Frontal cortex (tissue), 4 donors: ENCODE data around the gene EIF2AK2. TPM values are rescaled to one million over a fixed set of nuclear protein-coding genes. Genes with fewer than 3 reads are reported as not detected.

Experiments
- DNase-seq, 2 donors: peaks; one replicate each; pipeline ENCODE4 v3.0.0; 2012; ENCODE audit warnings: low spot score in 2 of 2
- FAIRE-seq: peaks from 2 replicates; lab custom pipeline; 2012; peaks lifted over from hg19 to GRCh38; lab: Jason Lieb, UNC
- total RNA-seq: library from RNA; depleted of rRNA; stranded (reverse); fragments of >200 nt; gene quantifications from one replicate; pipeline ENCODE4 v1.2.3, GENCODE V29; 2014
- donor health status: control.
- donor health status: control.
- donor health status: control.

The EIF2AK2 gene
- total RNA-seq, 1 donor from 2014 or later, result 50.1 TPM

DNA sequence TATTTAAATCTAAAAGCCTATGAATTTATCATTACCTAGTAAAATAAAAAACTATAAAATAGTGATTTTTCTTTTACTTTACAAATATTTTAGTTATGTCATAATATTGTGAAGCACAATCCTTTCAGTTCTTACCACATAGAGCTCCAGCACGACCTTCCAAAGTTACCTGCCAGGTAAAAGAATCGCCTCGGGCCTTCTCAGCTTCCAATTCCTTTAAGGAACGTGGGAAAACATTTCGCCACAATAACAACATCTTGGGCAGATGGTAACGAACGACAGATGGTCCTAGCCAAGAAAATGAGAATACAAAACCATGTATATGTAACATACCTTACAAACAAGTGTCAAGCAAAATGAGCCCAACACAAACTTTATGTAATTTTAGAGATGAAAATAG, 96.3 kb downstream of the EIF2AK2 start:
- FAIRE-seq (no peak), DNase-seq (no peak)

DNA sequence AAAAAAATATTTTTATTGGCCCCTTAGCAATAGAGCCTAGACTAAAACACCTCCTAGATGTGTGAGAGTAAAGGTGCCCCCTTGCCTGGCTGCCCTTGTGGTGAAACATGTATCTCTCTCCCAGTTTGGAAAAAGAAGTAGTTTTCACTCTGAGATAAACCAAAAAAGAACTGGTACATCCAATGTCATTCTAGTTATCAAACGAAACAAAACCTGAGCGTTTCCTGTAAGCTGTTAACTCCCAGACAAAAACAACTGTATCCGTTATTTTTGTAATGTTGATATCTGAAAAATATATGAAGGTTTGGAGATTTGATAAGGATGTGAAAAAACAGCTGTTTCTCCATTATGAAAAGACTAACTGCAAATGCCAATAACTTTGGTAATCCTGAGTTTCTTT, 96.9 kb downstream of the EIF2AK2 start:
- no peak for DNase-seq
- FAIRE-seq, result no peak

DNA sequence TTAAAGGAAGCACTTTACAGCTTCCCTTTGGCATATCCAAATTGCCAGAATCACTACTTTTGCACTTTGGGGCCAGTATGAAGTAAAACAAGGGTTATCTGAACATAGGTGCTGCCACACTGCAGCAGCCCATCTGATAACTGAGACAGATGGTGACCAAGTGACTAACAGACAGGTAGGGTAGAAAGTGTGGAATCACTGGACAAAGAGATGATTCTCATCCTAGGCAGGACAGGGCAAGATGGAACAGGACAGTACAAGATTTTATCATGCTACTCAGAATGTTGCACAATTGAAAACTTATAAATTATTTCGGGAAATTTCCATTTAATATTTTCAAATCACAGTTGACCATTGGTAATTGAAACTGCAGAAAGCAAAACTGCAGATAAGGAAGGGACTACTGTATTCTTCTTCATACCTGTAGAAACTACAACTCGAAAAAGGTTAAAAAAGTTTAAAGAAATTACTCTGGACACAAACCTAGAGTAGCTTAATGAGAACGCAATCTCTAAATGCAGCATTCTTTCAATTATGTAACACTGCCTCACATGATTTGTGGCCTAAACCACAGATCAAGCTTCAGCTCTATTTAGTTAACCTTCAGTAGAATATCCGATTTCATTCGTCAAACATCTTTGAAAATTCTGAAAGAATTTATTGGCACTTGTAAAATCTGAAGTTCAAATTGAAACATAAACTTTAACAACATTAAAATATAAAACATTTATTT, 104.0 kb downstream of the EIF2AK2 start:
- FAIRE-seq, result no peak
- DNase-seq, result no peak

Other genes starting within 250 kb of the EIF2AK2 start
- 24.1 TPM for gene STRN, start 190.4 kb downstream of the EIF2AK2 start, total RNA-seq
- gene HEATR5B, start 72.6 kb downstream of the EIF2AK2 start, total RNA-seq, result 125 TPM
- gene GPATCH11, start 72.5 kb downstream of the EIF2AK2 start, total RNA-seq, result 21.6 TPM
- gene SULT6B1, start 31.7 kb upstream of the EIF2AK2 start, total RNA-seq, result not detected
- gene CEBPZOS, start 39.5 kb upstream of the EIF2AK2 start, total RNA-seq, result 22.8 TPM
- 51.4 TPM for gene CEBPZ, start 74.6 kb upstream of the EIF2AK2 start, total RNA-seq
- gene NDUFAF7, start 74.7 kb upstream of the EIF2AK2 start, total RNA-seq, result 26.1 TPM
- gene PRKD3, start 167.9 kb upstream of the EIF2AK2 start, total RNA-seq, result 24.1 TPM
- gene QPCT, start 187.7 kb upstream of the EIF2AK2 start, total RNA-seq, result 22.0 TPM